NCI-H1930 (cell line): ENCODE data around the gene FHDC1.

Source experiments
- DNase-seq, 2 experiments: peaks; one replicate each; lab custom pipeline; 2025; lab: John Stamatoyannopoulos, UW

Gene FHDC1

GRCh38 chr4:152935143-152935542 is 980 bp upstream of the FHDC1 start:
- no peak for DNase-seq

GRCh38 chr4:152936446-152937335 is 568 bp downstream of the FHDC1 start:
- peak; percentile 10 to 25 for DNase-seq

GRCh38 chr4:152937336-152938236 is 1.5 kb downstream of the FHDC1 start:
- no peak for DNase-seq

GRCh38 chr4:152938237-152938947 is 2.3 kb downstream of the FHDC1 start:
- DNase-seq = no peak

- DNase-seq = no peak
These were observed 3.5 kb downstream of the FHDC1 start for GRCh38 chr4:152939621-152940020.

GRCh38 chr4:152940461-152940860 is 4.3 kb downstream of the FHDC1 start:
- DNase-seq = no peak

- no peak for DNase-seq
These were observed 5.3 kb downstream of the FHDC1 start for GRCh38 chr4:152941411-152941810.

GRCh38 chr4:152942346-152942745 is 6.2 kb downstream of the FHDC1 start:
- no peak for DNase-seq

GRCh38 chr4:152943672-152944071 is 7.5 kb downstream of the FHDC1 start:
- DNase-seq = no peak

GRCh38 chr4:152944666-152945320 is 8.7 kb downstream of the FHDC1 start:
- DNase-seq = no peak

GRCh38 chr4:152945639-152946038 is 9.5 kb downstream of the FHDC1 start:
- no peak for DNase-seq

GRCh38 chr4:152946446-152946845 is 10.3 kb downstream of the FHDC1 start:
- no peak for DNase-seq

- no peak for DNase-seq
These were observed 11.2 kb downstream of the FHDC1 start for GRCh38 chr4:152947311-152947710.

GRCh38 chr4:152949930-152950329 is 13.8 kb downstream of the FHDC1 start:
- DNase-seq = no peak

- no peak for DNase-seq
These were observed 14.5 kb downstream of the FHDC1 start for GRCh38 chr4:152950402-152951274.

GRCh38 chr4:152951348-152951747 is 15.2 kb downstream of the FHDC1 start:
- no peak for DNase-seq

GRCh38 chr4:152953514-152953913 is 17.4 kb downstream of the FHDC1 start:
- no peak for DNase-seq

- DNase-seq = no peak
These were observed 18.6 kb downstream of the FHDC1 start for GRCh38 chr4:152954741-152955140.

GRCh38 chr4:152956147-152956546 is 20.0 kb downstream of the FHDC1 start:
- DNase-seq = no peak

- DNase-seq = no peak
These were observed 20.7 kb downstream of the FHDC1 start for GRCh38 chr4:152956650-152957436.
